HepG2 (cell line): Measurements from ENCODE around the gene PLCB1. TPM values are rescaled to one million over a fixed set of nuclear protein-coding genes. Genes with fewer than 3 reads are reported as not detected.

Source experiments
- ATAC-seq: fragments of 200-7000 bp; cut with Tn5 transposase; 3 replicates; pipeline ENCODE4 v1.9.1; 2020; ENCODE audit warnings: mild to moderate bottlenecking, moderate library complexity
- BruUV-seq: library from RNA; stranded (reverse); fragments of 400-500 nt; replicated peaks from 2 replicates; lab custom pipeline; 2021; lab: Mats Ljungman, UMichigan
- CTCF ChIA-PET: fragments of 300-600 bp; formaldehyde crosslinking; extraction: SDS; loops from one replicate; lab custom pipeline; 2021; ENCODE audit warnings: low total read pairs, inconsistent platforms, low intra/inter-chr PET ratio; lab: Yijun Ruan, JAX
- POLR2A ChIA-PET: fragments of 350-600 bp; sonication (Branson Sonifier 250); formaldehyde crosslinking; loops from one replicate; lab custom pipeline; 2020; ENCODE audit warnings: antibody characterized with exemption, inconsistent platforms; lab: Yijun Ruan, JAX
- DNase-seq: peaks from one replicate; pipeline ENCODE4 v3.0.0-alpha.2; 2015; ENCODE audit warnings: low spot score
- FAIRE-seq: peaks from 3 replicates; lab custom pipeline; 2011; peaks lifted over from hg19 to GRCh38; lab: Jason Lieb, UNC
- H2AFZ ChIP-seq: one replicate; pipeline ENCODE4 v1.6.1; 2011; ENCODE audit warnings: low read length, inconsistent platforms
- H3K27ac ChIP-seq: fragments of 300-600 bp; 3 replicates; pipeline ENCODE4 v1.8.0; 2011; ENCODE audit warnings: mixed run types, mild to moderate bottlenecking, mixed read lengths, low read length, inconsistent platforms; ENCODE audit not compliant: insufficient read depth; ENCODE audit errors: extremely low read length
- H3K27me3 ChIP-seq, 2 experiments: fragments of 200-600 bp in 1 of 2; 2 replicates in 1 of 2; 3 replicates in 1 of 2; pipeline versions ENCODE4 v1.6.0 to v1.8.0; 2011; ENCODE audit warnings: low read length in 2 of 2, mild to moderate bottlenecking in 2 of 2, moderate library complexity in 2 of 2, inconsistent platforms in 1 of 2; ENCODE audit not compliant: insufficient read depth in 2 of 2, control insufficient read depth in 1 of 2
- H3K36me3 ChIP-seq, 2 experiments: fragments of 200-600 bp in 1 of 2; replicated peaks in 1 of 2; 2 replicates in 1 of 2; 3 replicates in 1 of 2; pipeline versions ENCODE4 v1.5.1 to v1.8.0; 2011; ENCODE audit warnings: low read length in 2 of 2, inconsistent platforms in 1 of 2; ENCODE audit not compliant: insufficient read depth in 2 of 2, control insufficient read depth in 1 of 2
- H3K4me1 ChIP-seq: 2 replicates; pipeline ENCODE4 v1.5.1; 2012; ENCODE audit warnings: low read length, inconsistent platforms; ENCODE audit not compliant: insufficient read depth
- H3K4me2 ChIP-seq: 2 replicates; pipeline ENCODE4 v1.6.0; 2011; ENCODE audit warnings: low read depth, low read length, inconsistent platforms
- H3K4me3 ChIP-seq, 3 experiments: fragments of 200-600 bp in 1 of 3; sonication (generic), shearing (Covaris generic) in 1 of 3; replicated peaks in 1 of 3; 2 replicates each; pipeline ENCODE4 v1.5.1; 2011 to 2016; ENCODE audit warnings: low read length in 3 of 3, inconsistent platforms in 2 of 3, low read depth in 2 of 3, mild to moderate bottlenecking in 2 of 3, control low read depth in 1 of 3, mixed read lengths in 1 of 3; ENCODE audit not compliant: insufficient read depth in 1 of 3
- H3K79me2 ChIP-seq: one replicate; pipeline ENCODE4 v1.6.1; 2011; ENCODE audit warnings: low read length, inconsistent platforms; ENCODE audit not compliant: insufficient read depth
- H3K9ac ChIP-seq: 2 replicates; pipeline ENCODE4 v1.6.0; 2011; ENCODE audit warnings: mild to moderate bottlenecking, low read depth, low read length, inconsistent platforms; ENCODE audit not compliant: insufficient read depth
- H3K9me3 ChIP-seq: 2 replicates; pipeline ENCODE4 v1.5.1; 2012; ENCODE audit warnings: mild to moderate bottlenecking, low read length
- H4K20me1 ChIP-seq: 2 replicates; pipeline ENCODE4 v1.6.0; 2011; ENCODE audit warnings: inconsistent platforms, mild to moderate bottlenecking, low read length, moderate library complexity; ENCODE audit not compliant: insufficient read depth
- DMAP1 ChIP-seq: IDR thresholded peaks from 2 replicates; pipeline ENCODE4 v1.6.1; 2016
- DZIP1 ChIP-seq: sonication (generic); formaldehyde crosslinking; IDR thresholded peaks from 2 replicates; pipeline ENCODE4 v1.5.0; 2020; ENCODE audit warnings: mild to moderate bottlenecking, missing genetic modification reagents
- GATA4 ChIP-seq: sonication (generic); IDR thresholded peaks from 2 replicates; pipeline ENCODE4 v1.6.1; 2016; ENCODE audit warnings: antibody characterized with exemption, low read depth, borderline replicate concordance
- RORA ChIP-seq: sonication (generic); formaldehyde crosslinking; IDR thresholded peaks from 2 replicates; pipeline ENCODE4 v1.5.0; 2020; ENCODE audit warnings: mild to moderate bottlenecking, missing genetic modification reagents, moderate library complexity
- SMAD9 ChIP-seq: sonication (generic); formaldehyde crosslinking; IDR thresholded peaks from 2 replicates; pipeline ENCODE4 v1.5.1; 2020; ENCODE audit warnings: mild to moderate bottlenecking, missing genetic modification reagents
- TFAP4 ChIP-seq: sonication (generic); IDR thresholded peaks from 2 replicates; pipeline ENCODE4 v1.6.1; 2016; ENCODE audit warnings: low read depth, borderline replicate concordance
- THAP8 ChIP-seq: sonication (generic); formaldehyde crosslinking; IDR thresholded peaks from 2 replicates; pipeline ENCODE4 v1.5.1; 2020; ENCODE audit warnings: missing genetic modification reagents, mild to moderate bottlenecking, borderline replicate concordance
- TP53 ChIP-seq: sonication (generic); formaldehyde crosslinking; conservative IDR thresholded peaks from 2 replicates; pipeline ENCODE4 v1.4.0; 2020; ENCODE audit warnings: missing genetic modification reagents
- YY1 ChIP-seq: IDR thresholded peaks from 2 replicates; pipeline ENCODE4 v1.6.1; 2011; ENCODE audit warnings: low read length, low read depth, moderate library complexity, mild to moderate bottlenecking; ENCODE audit not compliant: insufficient read depth, insufficient replicate concordance
- ZBTB1 ChIP-seq: sonication (generic); formaldehyde crosslinking; IDR thresholded peaks from 2 replicates; pipeline ENCODE4 v1.4.0; 2020; ENCODE audit warnings: missing genetic modification reagents, borderline replicate concordance
- ZC3H13 ChIP-seq: sonication (generic); formaldehyde crosslinking; IDR thresholded peaks from 2 replicates; pipeline ENCODE4 v1.8.1; 2023; ENCODE audit warnings: mild to moderate bottlenecking, missing genetic modification reagents, moderate library complexity
- ZNF317 ChIP-seq: sonication (generic); formaldehyde crosslinking; IDR thresholded peaks from 2 replicates; pipeline ENCODE4 v1.5.0; 2020; ENCODE audit warnings: mild to moderate bottlenecking, missing genetic modification reagents
- ZNF326 ChIP-seq: sonication (generic); formaldehyde crosslinking; IDR thresholded peaks from 2 replicates; pipeline ENCODE4 v1.4.0; 2020; ENCODE audit warnings: missing genetic modification reagents, borderline replicate concordance
- ZNF329 ChIP-seq: sonication (generic); formaldehyde crosslinking; IDR thresholded peaks from 2 replicates; pipeline ENCODE4 v1.9.0; 2021; ENCODE audit warnings: low read depth, mild to moderate bottlenecking, missing genetic modification reagents
- ZNF430 ChIP-seq: sonication (generic); formaldehyde crosslinking; IDR thresholded peaks from 2 replicates; pipeline ENCODE4 v1.9.0; 2021; ENCODE audit warnings: mild to moderate bottlenecking, missing genetic modification reagents
- ZNF552 ChIP-seq: sonication (generic); formaldehyde crosslinking; IDR thresholded peaks from 2 replicates; pipeline ENCODE4 v1.9.0; 2022; ENCODE audit warnings: missing genetic modification reagents, mild to moderate bottlenecking, borderline replicate concordance
- WGBS: methylation state at CpG from one replicate; pipeline ENCODE4 v1.1.6; 2017; ENCODE audit warnings: low lambda C conversion rate; 5-methylcytosine and 5-hydroxymethylcytosine counted together
- in situ Hi-C: cut with HindIII; loops from 2 replicates; pipeline ENCODE4 v1.10.0; 2017; ENCODE audit warnings: low pct_unique_long_range_greater_than_20kb; ENCODE audit not compliant: extremely low pct_ligation_motif_present
- intact Hi-C: fragments of 100-400 bp; cut with micrococcal nuclease; formaldehyde crosslinking; loops from one replicate; pipeline ENCODE4 v1.10.0; 2022; ENCODE audit not compliant: unreplicated experiment
- polyA plus RNA-seq, 8 experiments: library from polyadenylated mRNA; depleted of rRNA in 3 of 8; stranded (reverse) in 7 of 8; unstranded in 1 of 8; fragments of >200 nt; fragmentation: Illumina TruSeq in 4 of 8; extraction: Trizol in 4 of 8; gene quantifications; 2 replicates each; pipeline versions ENCODE4 v1.2.1 to v1.2.3, GENCODE V29; 2011 to 2016; ENCODE audit warnings: low read depth in 4 of 8, missing spikeins in 1 of 8, mixed read lengths in 1 of 8; ENCODE audit not compliant: insufficient read depth in 1 of 8
- total RNA-seq, 5 experiments: library from RNA; depleted of rRNA; stranded (reverse); fragments of >200 nt; fragmentation: Illumina TruSeq; extraction: Trizol; gene quantifications; 2 replicates each; pipeline ENCODE4 v1.2.3, GENCODE V29; 2016; ENCODE audit warnings: low read depth in 1 of 5

The PLCB1 gene
- total and polyA plus RNA-seq, 2 of the 13 experiments (the other 11 are each of a cell fraction or from before 2014, with no cell fraction given): 42.4 to 55.9 TPM

- Histone ChIP-seq H3K27ac (no peak overlapping the region), H3K36me3 (peaks cover 4 to 30% of the 10 kb centered on the region in 2 experiments), H2AFZ (no peak overlapping the region), H3K4me1 (no peaks in the 10 kb centered on the region), H3K4me3 (no peak overlapping the region), H3K9ac (no peak overlapping the region)
- POLR2A ChIA-PET: no interaction called here
- ATAC-seq: no peak
- intact Hi-C loops: no loop called here
- no peak for FAIRE-seq
- CTCF ChIA-PET: no interaction called here
- no peak for DNase-seq
- TF ChIP-seq DMAP1 (CRISPR knock-in tag) (no peak), TP53 (CRISPR knock-in tag) (no peak), ZNF430 (no peak), ZBTB1 (CRISPR knock-in tag) (no peak), ZC3H13 (CRISPR knock-in tag) (no peak), ZNF329 (CRISPR knock-in tag) (no peak), DZIP1 (CRISPR knock-in tag) (no peak), YY1 (no peak), ZNF326 (CRISPR knock-in tag) (no peak), THAP8 (CRISPR knock-in tag) (no peak), ZNF317 (CRISPR knock-in tag) (no peak), TFAP4 (no peak), RORA (CRISPR knock-in tag) (no peak), ZNF552 (CRISPR knock-in tag) (no peak), SMAD9 (CRISPR knock-in tag) (no peak), GATA4 (no peak)
- TF ChIP-seq, all 625 proteins: peak for 0
- Histone ChIP-seq H3K27me3 (no peaks in the 10 kb centered on the region), H4K20me1 (no peaks in the 10 kb centered on the region), H3K4me2 (no peak overlapping the region), H3K9me3 (no peaks in the 10 kb centered on the region), H3K79me2 (no peaks in the 10 kb centered on the region)
- BruUV-seq: no TSS peak
- WGBS: 96% methylated on average over 4 of the region's 4 CpGs
- in situ Hi-C loops: no loop called here
Observed at GRCh38 chr20:8740265-8740664, 608.2 kb downstream of the PLCB1 start.
